Stimulated activated CD4-positive, alpha-beta T cell treated with anti-CD3 and anti-CD28 coated beads, Interleukin-12 subunit alpha, Interleukin-12 subunit beta, amount 100 ng/mL, for 48 hours (primary cell): ENCODE data around the gene TRMU.

ENCODE experiments used
- DNase-seq, 3 donors: peaks; one replicate each; pipeline ENCODE4 v3.0.0-alpha.2; 2020; ENCODE audit warnings: low read depth in 2 of 3, low spot score in 1 of 3

The TRMU gene

GRCh38 chr22:46335201-46336118 lies at the start of gene TRMU:
TRMU (plus strand) TSS chr22:46335714; CDS start chr22:46335765, 51 bp downstream.
- DNase-seq, result peak; percentile 49 to 74 (median 53)

GRCh38 chr22:46286006-46286405 lies 49.5 kb upstream of the TRMU start:
- no peak for DNase-seq

- no peak for DNase-seq
These were observed 48.3 kb upstream of the TRMU start for GRCh38 chr22:46286941-46287872.

GRCh38 chr22:46287873-46288751 lies 47.4 kb upstream of the TRMU start:
- no peak for DNase-seq

- DNase-seq, result no peak
These were observed 46.7 kb upstream of the TRMU start for GRCh38 chr22:46288846-46289243.

GRCh38 chr22:46289244-46289891 lies 46.1 kb upstream of the TRMU start:
- DNase-seq, result no peak

- no peak for DNase-seq
These were observed 45.2 kb upstream of the TRMU start for GRCh38 chr22:46290121-46290842.

GRCh38 chr22:46290843-46291785 lies 44.4 kb upstream of the TRMU start:
- DNase-seq, result no peak

- no peak for DNase-seq
These were observed 43.3 kb upstream of the TRMU start for GRCh38 chr22:46292173-46292572.

- no peak for DNase-seq
These were observed 42.8 kb upstream of the TRMU start for GRCh38 chr22:46292732-46293131.

- no peak for DNase-seq
These were observed 41.8 kb upstream of the TRMU start for GRCh38 chr22:46293577-46294260.

GRCh38 chr22:46294784-46295183 lies 40.7 kb upstream of the TRMU start:
- no peak for DNase-seq

GRCh38 chr22:46295277-46295971 lies 40.1 kb upstream of the TRMU start:
- no peak for DNase-seq

GRCh38 chr22:46296257-46297150 lies 39.0 kb upstream of the TRMU start, which contains the start of gene GTSE1:
GTSE1 (plus strand) TSS chr22:46296870; CDS start chr22:46297401, 531 bp downstream.
- DNase-seq, result peak; percentile 91 to 97 (median 96)

- no peak for DNase-seq
These were observed 38.2 kb upstream of the TRMU start for GRCh38 chr22:46297151-46297812.

- no peak for DNase-seq
These were observed 36.4 kb upstream of the TRMU start for GRCh38 chr22:46299101-46299500.
